Cardiac fibroblast (primary cell): ENCODE data around the gene PRDM5.

Source experiments
- DNase-seq, 2 donors: peaks; one replicate each; pipeline versions ENCODE4 v3.0.0 to v3.0.0-alpha.2; 2010; ENCODE audit warnings: low read depth in 2 of 2
- H3K4me3 ChIP-seq, 2 donors: replicated peaks in 1 of 2; 1 replicate in 1 of 2; 2 replicates in 1 of 2; pipeline ENCODE4 v1.5.1; 2011; ENCODE audit warnings: low read depth in 2 of 2, low read length in 2 of 2, mild to moderate bottlenecking in 2 of 2, moderate library complexity in 1 of 2
- CTCF ChIP-seq: IDR thresholded peaks from one replicate; pipeline ENCODE4 v1.5.1; 2011; ENCODE audit warnings: low read depth, mild to moderate bottlenecking, low read length, inconsistent platforms

Gene PRDM5

GRCh38 chr4:120893314-120893713, 29.2 kb downstream of the PRDM5 start:
- DNase-seq: no peak
- TF ChIP-seq CTCF: no peak
- H3K4me3 ChIP-seq: no peak overlapping the region

- H3K4me3 ChIP-seq: no peak overlapping the region
- DNase-seq: no peak
- TF ChIP-seq CTCF: no peak
Measured at GRCh38 chr4:120886191-120886590, 36.3 kb downstream of the PRDM5 start.

- TF ChIP-seq CTCF: no peak
- no peak overlapping the region for H3K4me3 ChIP-seq
- DNase-seq: no peak
Measured at GRCh38 chr4:120881846-120882245, 40.7 kb downstream of the PRDM5 start.

GRCh38 chr4:120881351-120881750, 41.2 kb downstream of the PRDM5 start:
- no peak for TF ChIP-seq CTCF
- DNase-seq: no peak
- H3K4me3 ChIP-seq: no peak overlapping the region

GRCh38 chr4:120877021-120877420, 45.5 kb downstream of the PRDM5 start:
- H3K4me3 ChIP-seq: no peak overlapping the region
- no peak for TF ChIP-seq CTCF
- DNase-seq: no peak

GRCh38 chr4:120874792-120875774, 47.4 kb downstream of the PRDM5 start:
- DNase-seq: peak; percentile 5 to 33
- no peak for TF ChIP-seq CTCF
- no peak overlapping the region for H3K4me3 ChIP-seq
